ENCODE measurements around the gene S100A3. TPM values are rescaled to one million over a fixed set of nuclear protein-coding genes. Genes with fewer than 3 reads are reported as not detected.

Gene S100A3
- total and polyA plus RNA-seq, 2 of the 13 experiments (the other 11 are each of a cell fraction or from before 2014, with no cell fraction given): 2.5 to 4.5 TPM

GRCh38 chr1:153568367-153569099 lies 19.5 kb upstream of the S100A3 start (continued):
- TF ChIP-seq SAP130 (CRISPR knock-in tag; IDR thresholded peaks at IDR 0.05; ENCODE audit: low read depth): peak; percentile 73
- TF ChIP-seq CREM (IDR thresholded peaks at IDR 0.05): no peak
- no peak for TF ChIP-seq CREM (CRISPR knock-in tag; IDR thresholded peaks at IDR 0.05)
- no peak for TF ChIP-seq IRX3 (CRISPR knock-in tag; IDR thresholded peaks at IDR 0.05; ENCODE audit: borderline replicate concordance, low read depth)
- no peak for TF ChIP-seq EED (CRISPR knock-in tag; IDR thresholded peaks at IDR 0.05)
- no peak for TF ChIP-seq TCF7L2 (IDR thresholded peaks at IDR 0.05; ENCODE audit: low read depth, low read length)
- TF ChIP-seq SMARCE1 (IDR thresholded peaks at IDR 0.05; ENCODE audit: borderline replicate concordance): no peak
- 0 out of 2 replicates have a peak, but pooled peaks have one; percentile 62 for TF ChIP-seq HNRNPL (IDR thresholded peaks at IDR 0.05; ENCODE audit: low read depth, low read length)
- no peak for TF ChIP-seq RBAK (CRISPR knock-in tag; IDR thresholded peaks at IDR 0.05)
- TF ChIP-seq ZNF564 (CRISPR knock-in tag; IDR thresholded peaks at IDR 0.05): no peak
- peak; percentile 59; the same call in 1 of the 2 replicates for TF ChIP-seq KLF6 (CRISPR knock-in tag; IDR thresholded peaks at IDR 0.05)
- no peak for TF ChIP-seq ZSCAN31 (CRISPR knock-in tag; IDR thresholded peaks at IDR 0.05; ENCODE audit: low read depth)
- no peak for TF ChIP-seq MXD4 (CRISPR knock-in tag; IDR thresholded peaks at IDR 0.05)
- no peak for TF ChIP-seq RELA (CRISPR knock-in tag; IDR thresholded peaks at IDR 0.05)
- no peak for TF ChIP-seq GPN1 (CRISPR knock-in tag; IDR thresholded peaks at IDR 0.05; ENCODE audit: borderline replicate concordance)
- TF ChIP-seq CENPBD1 (CRISPR knock-in tag; IDR thresholded peaks at IDR 0.05; ENCODE audit: borderline replicate concordance, low read depth): no peak
- TF ChIP-seq ZNF652 (CRISPR knock-in tag; IDR thresholded peaks at IDR 0.05; ENCODE audit: borderline replicate concordance, low read depth): no peak
- no peak for TF ChIP-seq FOXA1 (IDR thresholded peaks at IDR 0.05)
- TF ChIP-seq FOXA1 (CRISPR knock-in tag; IDR thresholded peaks at IDR 0.05): no peak
- TF ChIP-seq ZNF44 (CRISPR knock-in tag; IDR thresholded peaks at IDR 0.05): no peak
- 0 out of 2 replicates have a peak, but pooled peaks have one; percentile 41 for TF ChIP-seq ZNF501 (CRISPR knock-in tag; IDR thresholded peaks at IDR 0.05)
- no peak for TF ChIP-seq ZSCAN12 (CRISPR knock-in tag; IDR thresholded peaks at IDR 0.05)
- no peak for TF ChIP-seq FLYWCH1 (CRISPR knock-in tag; IDR thresholded peaks at IDR 0.05)
- peak; percentile 78 for TF ChIP-seq ZNF710 (CRISPR knock-in tag; IDR thresholded peaks at IDR 0.05; ENCODE audit: borderline replicate concordance)
- TF ChIP-seq ZNF546 (CRISPR knock-in tag; conservative IDR thresholded peaks at IDR 0.05): no peak
- no peak for TF ChIP-seq ZNF776 (CRISPR knock-in tag; IDR thresholded peaks at IDR 0.05)
- peak; percentile 58; the same call in 1 of the 2 replicates for TF ChIP-seq HOXA5 (CRISPR knock-in tag; IDR thresholded peaks at IDR 0.05)
- TF ChIP-seq MXI1 (IDR thresholded peaks at IDR 0.05; ENCODE audit: borderline replicate concordance, low read depth, low read length): peak; percentile 38; the same call in 1 of the 3 replicates
- peak; percentile 85 for TF ChIP-seq SMC3 (IDR thresholded peaks at IDR 0.05; ENCODE audit: low read length)
- no peak for TF ChIP-seq HHEX (CRISPR knock-in tag; IDR thresholded peaks at IDR 0.05)

All from HepG2 (cell line).